GM15510 (cell line): ENCODE results near the gene MACO1.

Experiments used
- POLR2A ChIP-seq: IDR thresholded peaks from 3 replicates; pipeline ENCODE4 v1.6.1; 2011; ENCODE audit warnings: borderline replicate concordance; ENCODE audit not compliant: insufficient read length; ENCODE audit errors: extremely low read depth

Gene MACO1

DNA sequence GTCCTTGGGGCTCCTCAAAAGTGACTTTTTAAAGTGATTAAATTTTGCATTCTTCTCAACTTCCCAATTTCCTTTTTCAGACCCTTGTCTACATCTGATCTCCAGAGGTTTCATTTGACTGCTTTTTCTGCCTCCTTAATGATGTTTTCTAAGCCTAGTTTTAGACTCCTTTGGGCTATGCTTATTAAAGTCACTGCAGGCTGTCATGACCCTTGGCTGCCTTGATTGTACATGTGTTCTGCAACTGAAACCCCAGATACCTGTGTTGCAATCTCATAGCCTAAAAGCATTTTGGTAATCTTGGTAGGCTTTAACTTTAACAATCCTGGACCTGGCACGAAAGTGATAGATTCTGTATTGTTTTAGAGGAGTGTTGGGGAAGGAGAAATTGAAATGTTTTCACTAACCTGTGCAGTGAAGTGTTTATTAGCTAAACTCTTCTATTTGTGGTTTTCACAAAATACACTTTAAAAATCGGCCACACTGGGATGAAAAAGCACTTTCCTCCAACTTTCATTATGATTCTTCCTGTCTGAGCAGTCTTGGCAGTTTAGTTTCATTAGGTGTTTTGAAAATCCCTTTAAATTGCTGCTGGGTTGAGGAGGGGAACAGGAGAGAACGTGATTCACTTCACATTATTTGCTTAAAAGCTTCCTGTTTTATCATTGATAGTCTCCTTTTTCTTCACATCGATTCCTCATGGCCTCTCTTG, 4.9 kb downstream of the MACO1 start:
- no peak for TF ChIP-seq POLR2A

DNA sequence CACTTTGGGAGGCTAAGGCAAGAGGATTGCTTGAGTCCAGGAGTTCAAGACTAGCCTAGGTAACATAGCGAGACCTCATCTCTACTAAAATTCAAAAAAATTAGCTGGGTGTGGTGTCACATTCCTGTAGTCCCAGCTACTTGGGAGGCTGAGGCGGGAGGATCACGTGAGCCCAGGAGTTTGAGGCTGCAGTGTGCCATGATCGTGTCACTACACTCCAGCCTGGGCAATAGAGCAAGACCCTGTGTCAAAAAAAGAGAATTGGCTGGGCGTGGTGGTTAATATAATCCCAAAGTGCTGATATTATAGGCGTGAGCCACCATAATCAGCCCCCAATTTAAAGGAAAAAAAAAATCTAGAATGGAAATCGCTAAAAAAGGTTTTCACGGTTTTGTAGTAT, 7.0 kb downstream of the MACO1 start:
- TF ChIP-seq POLR2A, result no peak

DNA sequence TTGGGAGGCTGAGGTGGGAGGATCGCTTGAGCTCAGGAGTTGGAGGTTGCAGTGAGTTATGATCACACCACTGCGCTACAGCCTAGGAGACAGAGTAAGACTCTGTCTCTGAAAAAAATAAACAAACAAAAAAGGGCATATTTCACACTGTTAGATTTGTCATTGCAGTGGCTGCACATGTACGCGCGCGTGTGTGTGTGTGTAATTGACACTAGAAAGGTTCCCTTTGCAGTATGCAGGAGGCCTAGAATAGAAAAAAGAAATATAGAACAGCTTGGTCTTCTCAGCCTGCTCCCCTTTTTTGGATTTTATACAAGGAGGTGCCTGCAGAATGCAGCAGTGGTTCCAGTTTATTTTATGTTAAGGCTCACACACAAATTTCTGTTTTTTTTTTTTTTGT, 8.6 kb downstream of the MACO1 start:
- no peak for TF ChIP-seq POLR2A

- TF ChIP-seq POLR2A, result no peak
Measured at GRCh38 chr1:25442178-25442577, 11.5 kb downstream of the MACO1 start.

DNA sequence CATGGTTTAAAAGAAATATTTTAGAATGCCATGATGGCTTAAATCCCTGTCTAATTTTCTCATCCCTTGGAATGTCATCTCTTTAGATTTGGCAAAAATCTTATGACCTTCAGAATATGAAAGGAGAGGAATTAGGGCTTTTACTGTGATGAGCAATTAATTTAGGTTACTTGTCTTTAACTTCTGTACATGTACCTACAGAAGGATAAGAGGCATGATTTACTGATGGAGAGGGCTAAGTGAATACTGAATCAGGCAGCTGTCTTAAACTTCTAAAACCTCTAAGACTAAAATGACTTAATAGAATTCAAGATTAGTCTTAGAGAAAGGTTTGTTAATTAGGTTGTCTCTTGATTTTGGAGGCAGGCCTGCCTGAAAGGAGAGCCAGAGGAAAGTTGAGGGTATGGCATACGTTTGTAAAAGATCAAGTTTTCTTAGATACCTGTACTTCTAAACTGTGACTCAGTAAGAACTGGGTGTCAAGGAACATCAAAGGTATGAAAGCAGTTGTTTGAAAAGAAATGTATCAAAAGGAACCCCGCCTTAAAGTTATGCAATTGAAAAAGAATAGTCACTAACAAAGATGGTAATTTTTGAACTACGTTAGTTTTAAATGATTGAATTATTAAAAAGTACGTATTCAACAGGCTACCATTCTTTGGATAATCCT, 12.5 kb downstream of the MACO1 start:
- TF ChIP-seq POLR2A, result no peak

GRCh38 chr1:25445993-25446538, 15.4 kb downstream of the MACO1 start:
- no peak for TF ChIP-seq POLR2A

DNA sequence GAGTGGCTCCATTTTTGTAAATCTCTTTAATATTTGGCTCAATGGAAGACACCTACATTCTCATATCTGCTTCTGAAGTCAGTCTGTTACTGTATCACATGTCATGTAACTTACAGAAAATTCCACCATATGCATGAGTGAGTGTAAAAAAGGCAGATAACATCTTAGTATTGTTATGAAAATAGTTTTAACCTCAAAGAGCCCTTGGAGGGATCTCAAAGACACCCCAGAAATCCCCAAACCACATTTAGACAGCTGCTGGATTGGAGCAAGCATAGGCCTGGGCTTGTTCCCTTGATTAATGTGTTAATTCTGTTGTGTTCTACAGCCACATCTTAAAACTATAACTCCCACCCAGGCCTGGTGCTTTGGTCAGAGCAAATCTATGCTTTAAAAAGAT, 16.9 kb downstream of the MACO1 start:
- no peak for TF ChIP-seq POLR2A

DNA sequence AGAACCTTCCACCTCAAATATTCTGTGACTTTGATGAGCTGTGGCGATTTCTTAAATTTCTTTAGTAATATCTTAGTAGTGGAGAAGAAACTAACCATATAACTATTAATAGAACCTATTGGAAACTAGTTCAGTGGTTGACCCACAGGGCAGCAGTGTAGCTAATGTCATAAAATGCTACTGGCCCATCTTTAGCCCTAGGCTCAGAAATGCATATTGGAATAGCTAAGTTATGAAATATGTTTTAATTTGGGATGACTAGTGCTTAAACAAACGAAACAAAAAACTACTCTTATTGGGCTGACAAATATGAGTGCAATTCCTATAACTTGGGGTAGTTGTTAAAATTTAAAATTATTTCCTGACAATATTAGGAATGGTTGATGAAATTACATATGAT, 20.2 kb downstream of the MACO1 start:
- no peak for TF ChIP-seq POLR2A

DNA sequence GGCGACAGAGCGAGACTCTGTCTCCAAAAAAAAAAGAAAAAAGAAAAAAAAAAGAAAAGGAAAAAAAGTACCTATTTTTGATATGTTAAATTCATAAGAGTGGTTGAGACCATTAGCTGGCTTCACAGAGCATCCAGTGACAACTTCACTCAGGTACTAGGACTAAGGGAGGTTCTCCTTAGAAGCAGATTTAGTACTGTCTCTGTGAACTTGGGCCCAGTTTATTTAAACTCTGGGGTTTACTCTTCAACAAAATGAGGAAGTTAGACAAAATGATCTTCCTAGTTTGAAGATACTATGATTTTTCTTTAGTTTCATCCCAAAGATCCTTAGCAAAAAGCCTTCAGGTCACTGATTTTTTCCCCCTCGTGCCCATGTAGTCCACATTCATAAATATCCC, 21.2 kb downstream of the MACO1 start:
- TF ChIP-seq POLR2A, result no peak

DNA sequence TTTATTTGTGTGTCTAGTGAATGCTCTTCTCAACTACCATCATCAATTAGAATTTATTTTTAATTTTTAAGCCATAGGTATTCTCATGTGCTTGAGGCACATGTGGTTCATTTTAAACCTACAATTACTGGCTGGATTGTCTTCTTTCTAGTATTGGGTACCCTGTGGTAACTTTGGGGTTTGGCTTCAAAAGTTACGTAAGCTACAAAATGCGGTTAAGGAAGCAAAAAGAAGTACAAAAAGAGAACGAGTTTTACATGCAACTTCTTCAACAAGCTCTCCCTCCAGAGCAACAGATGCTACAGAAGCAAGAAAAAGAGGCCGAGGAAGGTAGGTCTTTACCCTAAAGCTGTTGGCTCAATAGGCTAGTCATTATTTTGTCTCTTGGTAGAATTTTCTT, 25.8 kb downstream of the MACO1 start:
- no peak for TF ChIP-seq POLR2A

DNA sequence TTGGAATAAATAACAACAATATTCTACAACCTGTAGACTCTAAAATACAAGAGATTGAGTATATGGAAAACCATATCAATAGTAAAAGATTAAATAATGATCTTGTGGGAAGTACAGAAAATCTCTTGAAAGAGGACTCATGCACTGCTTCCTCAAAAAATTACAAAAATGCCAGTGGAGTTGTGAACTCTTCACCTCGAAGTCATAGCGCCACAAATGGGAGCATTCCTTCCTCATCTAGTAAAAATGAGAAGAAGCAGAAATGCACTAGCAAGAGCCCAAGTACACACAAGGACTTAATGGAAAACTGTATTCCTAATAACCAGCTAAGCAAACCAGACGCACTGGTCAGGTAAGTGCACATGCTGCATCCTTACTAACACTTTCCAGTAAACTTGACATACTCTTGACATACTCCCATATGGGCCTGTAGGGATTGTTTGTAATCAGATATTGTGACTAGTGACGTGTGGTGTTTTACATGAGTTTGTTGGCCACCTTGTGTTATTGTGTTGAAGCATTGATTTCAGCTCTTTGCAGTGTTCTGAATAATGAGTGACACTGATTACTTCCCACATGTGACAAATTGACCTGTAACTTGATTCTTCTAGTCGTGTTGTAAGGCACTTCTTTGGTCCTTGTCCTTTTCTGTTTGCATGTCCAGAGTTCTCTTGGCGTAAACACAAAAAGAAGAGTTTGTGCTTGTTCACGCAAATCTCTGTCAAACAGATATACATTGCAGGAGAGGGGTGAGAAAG, 28.0 kb downstream of the MACO1 start:
- no peak for TF ChIP-seq POLR2A

GRCh38 chr1:25460020-25460419, 29.3 kb downstream of the MACO1 start:
- TF ChIP-seq POLR2A, result no peak

GRCh38 chr1:25461849-25462248, 31.2 kb downstream of the MACO1 start:
- TF ChIP-seq POLR2A, result no peak

DNA sequence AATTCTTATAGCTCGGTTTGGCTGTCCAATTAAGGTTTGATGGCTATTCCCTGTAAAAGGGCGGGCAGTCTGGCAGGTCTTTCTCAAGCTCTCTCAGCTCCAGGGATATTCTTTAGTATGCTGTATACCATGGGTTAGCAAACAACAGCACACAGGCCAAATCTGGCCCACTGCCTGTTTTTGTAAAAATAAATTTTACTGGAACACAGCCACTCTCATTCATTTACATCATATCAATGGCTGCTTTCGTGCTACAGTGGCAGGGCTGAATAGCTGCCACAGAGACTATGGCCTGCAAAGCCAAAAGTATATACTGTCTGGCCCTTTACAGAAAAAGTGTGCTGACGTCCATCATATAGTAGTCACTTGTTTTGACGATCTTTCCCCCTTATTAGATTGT, 32.0 kb downstream of the MACO1 start:
- no peak for TF ChIP-seq POLR2A

- TF ChIP-seq POLR2A, result no peak
Measured at GRCh38 chr1:25467193-25467592, 36.5 kb downstream of the MACO1 start.
